ENCODE results near the gene ETV3L.

GRCh38 chr1:157069601-157070000 is 30.0 kb downstream of the ETV3L start:
- TF ChIP-seq POLR2A (IDR thresholded peaks at IDR 0.05; ENCODE audit: low read depth, low read length), result no peak
- TF ChIP-seq POLR2AphosphoS5 (IDR thresholded peaks at IDR 0.05; ENCODE audit: low read depth, low read length), result no peak
